IMR-90 (cell line): Measurements from ENCODE around the gene KBTBD4. TPM values are rescaled to one million over a fixed set of nuclear protein-coding genes. Genes with fewer than 3 reads are reported as not detected.
A peak's percentile ranks its signal among the peaks of the same experiment; 100 is the strongest.

Experiments used
- ATAC-seq: fragments of 200-7000 bp; cut with Tn5 transposase; 2 replicates; pipeline ENCODE4 v1.9.1; 2020; ENCODE audit warnings: low read depth, mild to moderate bottlenecking, moderate library complexity
- BruUV-seq: library from RNA; stranded (reverse); fragments of 400-500 nt; replicated peaks from 2 replicates; lab custom pipeline; 2021; lab: Mats Ljungman, UMichigan
- CTCF ChIA-PET: fragments of 300-600 bp; formaldehyde crosslinking; extraction: SDS; loops from one replicate; lab custom pipeline; 2021; ENCODE audit warnings: antibody characterized with exemption; lab: Yijun Ruan, JAX
- POLR2A ChIA-PET: fragments of 300-600 bp; sonication (Branson Sonifier 250); formaldehyde crosslinking; loops from one replicate; lab custom pipeline; 2022; ENCODE audit warnings: antibody characterized with exemption; ENCODE audit not compliant: unreplicated experiment; lab: Charles Lee
- DNase-seq: peaks from one replicate; pipeline ENCODE4 v3.0.0; 2013
- H2AFZ ChIP-seq: replicated peaks from 2 replicates; pipeline ENCODE3; 2013; ENCODE audit warnings: low read length, mild to moderate bottlenecking; ENCODE audit not compliant: poor library complexity
- H2AK5ac ChIP-seq: 2 replicates; pipeline ENCODE4 v1.6.1; 2013; ENCODE audit warnings: low read depth, low read length, inconsistent platforms
- H2AK9ac ChIP-seq: replicated peaks from 2 replicates; pipeline ENCODE3; 2013; ENCODE audit warnings: mild to moderate bottlenecking, low read depth, low read length, moderate library complexity; ENCODE audit not compliant: poor library complexity
- H2BK120ac ChIP-seq: 2 replicates; pipeline ENCODE4 v1.6.1; 2013; ENCODE audit warnings: low read depth, low read length, inconsistent platforms
- H2BK15ac ChIP-seq: 3 replicates; pipeline ENCODE4 v1.6.1; 2013; ENCODE audit warnings: low read depth, low read length, inconsistent platforms
- H2BK20ac ChIP-seq: 2 replicates; pipeline ENCODE4 v1.6.1; 2013; ENCODE audit warnings: low read depth, mild to moderate bottlenecking, inconsistent platforms, low read length, moderate library complexity
- H2BK5ac ChIP-seq: 2 replicates; pipeline ENCODE4 v1.6.1; 2013; ENCODE audit warnings: mild to moderate bottlenecking, low read depth, low read length, inconsistent platforms; ENCODE audit not compliant: poor library complexity, severe bottlenecking
- H3K14ac ChIP-seq: replicated peaks from 2 replicates; pipeline ENCODE4 v1.6.1; 2013; ENCODE audit warnings: low read depth, low read length, inconsistent platforms
- H3K18ac ChIP-seq: 2 replicates; pipeline ENCODE4 v1.6.1; 2013; ENCODE audit warnings: low read depth, low read length, control low read depth
- H3K23ac ChIP-seq: 2 replicates; pipeline ENCODE4 v1.6.1; 2013; ENCODE audit warnings: low read depth, low read length, inconsistent platforms
- H3K27ac ChIP-seq: 2 replicates; pipeline ENCODE4 v1.5.1; 2013; ENCODE audit warnings: mild to moderate bottlenecking, control low read depth, low read length; ENCODE audit not compliant: insufficient read depth
- H3K27me3 ChIP-seq: 2 replicates; pipeline ENCODE4 v1.6.1; 2013; ENCODE audit warnings: low read length; ENCODE audit not compliant: control insufficient read depth, insufficient read depth
- H3K36me3 ChIP-seq: 2 replicates; pipeline ENCODE4 v1.6.1; 2013; ENCODE audit warnings: low read length, mixed read lengths; ENCODE audit not compliant: control insufficient read depth, insufficient read depth
- H3K4ac ChIP-seq: 2 replicates; pipeline ENCODE4 v1.6.1; 2013; ENCODE audit warnings: low read depth, low read length, inconsistent platforms
- H3K4me1 ChIP-seq: 2 replicates; pipeline ENCODE4 v1.6.1; 2013; ENCODE audit warnings: low read length, mixed read lengths; ENCODE audit not compliant: control insufficient read depth, insufficient read depth
- H3K4me2 ChIP-seq: 2 replicates; pipeline ENCODE4 v1.6.1; 2013; ENCODE audit warnings: low read depth, mild to moderate bottlenecking, control low read depth, low read length, moderate library complexity
- H3K4me3 ChIP-seq: 2 replicates; pipeline ENCODE4 v1.5.1; 2013; ENCODE audit warnings: low read depth, mild to moderate bottlenecking, control low read depth, low read length, moderate library complexity; ENCODE audit not compliant: insufficient read depth
- H3K56ac ChIP-seq: 2 replicates; pipeline ENCODE4 v1.6.1; 2013; ENCODE audit warnings: low read length, inconsistent platforms; ENCODE audit not compliant: insufficient read depth; ENCODE audit errors: extremely low read depth
- H3K79me1 ChIP-seq, 2 experiments: 2 replicates each; pipeline ENCODE4 v1.6.1; 2013; ENCODE audit warnings: low read length in 2 of 2, inconsistent platforms in 1 of 2, low read depth in 1 of 2
- H3K9ac ChIP-seq: 2 replicates; pipeline ENCODE4 v1.6.1; 2013; ENCODE audit warnings: low read depth, low read length, control low read depth
- H3K9me1 ChIP-seq: 2 replicates; pipeline ENCODE4 v1.6.1; 2013; ENCODE audit warnings: low read length, inconsistent platforms; ENCODE audit not compliant: insufficient read depth
- H3K9me3 ChIP-seq: 2 replicates; pipeline ENCODE4 v1.6.1; 2013; ENCODE audit warnings: low read length; ENCODE audit not compliant: control insufficient read depth, insufficient read depth
- H4K20me1 ChIP-seq: 2 replicates; pipeline ENCODE4 v1.6.1; 2013; ENCODE audit warnings: low read length, inconsistent platforms; ENCODE audit not compliant: insufficient read depth
- H4K5ac ChIP-seq: 2 replicates; pipeline ENCODE4 v1.6.1; 2013; ENCODE audit warnings: mild to moderate bottlenecking, low read depth, low read length, control low read depth
- H4K8ac ChIP-seq, 2 experiments: 2 replicates each; pipeline ENCODE4 v1.6.1; 2013; ENCODE audit warnings: low read depth in 2 of 2, low read length in 2 of 2, control low read depth in 1 of 2, inconsistent platforms in 1 of 2
- H4K91ac ChIP-seq: 2 replicates; pipeline ENCODE4 v1.6.1; 2013; ENCODE audit warnings: low read depth, low read length, inconsistent platforms; ENCODE audit not compliant: insufficient read depth
- BHLHE40 ChIP-seq: fragments of 150-350 bp; IDR thresholded peaks from 2 replicates; pipeline ENCODE4 v1.6.1; 2016; ENCODE audit warnings: mild to moderate bottlenecking, low read depth, low read length
- CEBPB ChIP-seq: IDR thresholded peaks from 2 replicates; pipeline ENCODE4 v1.6.1; 2012; ENCODE audit warnings: low read depth, low read length, improper control_type of control experiment
- CHD1 ChIP-seq: IDR thresholded peaks from 2 replicates; pipeline ENCODE4 v1.6.1; 2012; ENCODE audit warnings: low read depth, low read length, improper control_type of control experiment
- CTCF ChIP-seq: conservative IDR thresholded peaks from 2 replicates; pipeline ENCODE4 v1.5.1; 2012; ENCODE audit warnings: mild to moderate bottlenecking, low read depth, low read length, improper control_type of control experiment
- ELK1 ChIP-seq: fragments of 150-350 bp; IDR thresholded peaks from 2 replicates; pipeline ENCODE4 v1.6.1; 2016; ENCODE audit warnings: low read depth, mild to moderate bottlenecking, low read length, moderate library complexity, borderline replicate concordance
- FOS ChIP-seq: fragments of 150-350 bp; IDR thresholded peaks from 2 replicates; pipeline ENCODE4 v1.6.1; 2016; ENCODE audit warnings: low read depth, low read length
- MAFK ChIP-seq: IDR thresholded peaks from 2 replicates; pipeline ENCODE4 v1.6.1; 2012; ENCODE audit warnings: low read depth, low read length, improper control_type of control experiment
- MAZ ChIP-seq: IDR thresholded peaks from 2 replicates; pipeline ENCODE4 v1.6.1; 2012; ENCODE audit warnings: low read depth, mild to moderate bottlenecking, low read length, improper control_type of control experiment, moderate library complexity, borderline replicate concordance
- MXI1 ChIP-seq: IDR thresholded peaks from 2 replicates; pipeline ENCODE4 v1.6.1; 2012; ENCODE audit warnings: low read depth, mild to moderate bottlenecking, low read length, moderate library complexity, borderline replicate concordance
- NFE2L2 ChIP-seq: fragments of 150-350 bp; IDR thresholded peaks from 2 replicates; pipeline ENCODE4 v1.6.1; 2016; ENCODE audit warnings: low read depth, mild to moderate bottlenecking, low read length
- POLR2A ChIP-seq: IDR thresholded peaks from 2 replicates; pipeline ENCODE4 v1.6.1; 2012; ENCODE audit warnings: mild to moderate bottlenecking, low read depth, low read length
- RAD21 ChIP-seq: IDR thresholded peaks from 2 replicates; pipeline ENCODE4 v1.6.1; 2012; ENCODE audit warnings: low read length, improper control_type of control experiment
- RCOR1 ChIP-seq: IDR thresholded peaks from 2 replicates; pipeline ENCODE4 v1.6.1; 2012; ENCODE audit warnings: mild to moderate bottlenecking, low read length, improper control_type of control experiment; ENCODE audit not compliant: insufficient replicate concordance
- RFX5 ChIP-seq: IDR thresholded peaks from 2 replicates; pipeline ENCODE4 v1.8.0; 2012; ENCODE audit warnings: low read depth, mild to moderate bottlenecking, low read length, moderate library complexity
- SMC3 ChIP-seq: fragments of 150-350 bp; IDR thresholded peaks from 2 replicates; pipeline ENCODE4 v1.6.1; 2016; ENCODE audit warnings: low read depth, mild to moderate bottlenecking, antibody characterized with exemption, low read length, moderate library complexity
- WGBS, 2 experiments: methylation state at CpG; one replicate each; pipeline versions ENCODE4 v1.1.5 to v1.1.7; 2013; ENCODE audit warnings: missing lambda C conversion rate in 2 of 2; ENCODE audit not compliant: insufficient read length in 1 of 2; ENCODE audit errors: extremely low coverage in 2 of 2; 5-methylcytosine and 5-hydroxymethylcytosine counted together
- dilution Hi-C: fragments of 300-500 bp; cut with HindIII; formaldehyde crosslinking; loops from one replicate; pipeline ENCODE4 v1.14.3; 2018; ENCODE audit warnings: low sequenced_read_pairs; ENCODE audit not compliant: unreplicated experiment
- in situ Hi-C: fragments of 300-500 bp; cut with MboI; formaldehyde crosslinking; loops from 3 replicates; pipeline ENCODE4 v1.14.3; 2019; ENCODE audit warnings: low sequenced_read_pairs, inconsistent platforms, mixed read lengths
- intact Hi-C: fragments of 100-400 bp; cut with micrococcal nuclease; formaldehyde crosslinking; loops from 2 replicates; pipeline ENCODE4 v1.10.0; 2022
- polyA plus RNA-seq, 3 experiments: library from polyadenylated mRNA; depleted of rRNA; stranded (reverse); fragments of >200 nt; gene quantifications; 2 replicates each; pipeline ENCODE4 v1.2.3, GENCODE V29; 2012; ENCODE audit warnings: low replicate concordance in 1 of 3
- total RNA-seq: library from RNA; depleted of rRNA; stranded (reverse); fragments of >200 nt; gene quantifications from 2 replicates; pipeline ENCODE4 v1.2.3, GENCODE V29; 2012
- TF ChIP-seq, protein P1 (sequence below): fragments of 150-350 bp; IDR thresholded peaks from 2 replicates; pipeline ENCODE4 v1.6.1; 2017; ENCODE audit warnings: mild to moderate bottlenecking, antibody characterized with exemption, low read length, low read depth

Gene KBTBD4
- total and polyA plus RNA-seq, 2 of the 4 experiments (the other 2 are of a cell fraction): 14.9 to 41.6 TPM

DNA sequence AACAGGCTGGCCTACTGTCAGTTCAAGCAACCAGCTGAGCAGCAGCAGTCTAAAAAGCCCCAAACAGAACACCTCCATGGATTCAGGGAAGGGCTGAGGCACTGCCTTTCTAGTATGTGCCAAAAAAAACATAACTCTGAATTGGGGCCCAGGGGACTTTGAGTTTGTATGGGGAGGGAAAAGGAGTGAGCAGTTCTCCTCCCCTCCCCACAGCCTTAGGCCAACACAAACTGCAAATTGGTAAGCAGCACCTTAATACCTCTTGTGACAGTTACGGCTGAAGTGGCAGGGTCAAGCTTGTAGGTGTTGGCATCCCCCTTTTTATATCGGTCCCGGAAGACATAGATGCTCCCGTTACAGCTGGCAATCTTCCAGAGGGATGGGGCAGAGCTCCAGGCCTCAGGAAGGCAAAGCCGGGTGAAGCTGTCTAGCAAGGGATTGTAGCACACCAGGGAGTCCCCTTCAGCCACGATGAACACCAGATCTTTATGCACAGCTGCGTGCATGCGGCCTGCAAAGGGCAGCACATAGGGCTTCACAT, 6.0 kb downstream of the KBTBD4 start:
- Histone ChIP-seq H3K9me1 (peaks cover 14% of the 10 kb centered on the region), H3K18ac (no peak overlapping the region), H4K91ac (no peak overlapping the region), H3K27me3 (no peaks in the 10 kb centered on the region), H3K56ac (no peak overlapping the region), H2BK20ac (peak overlapping the region; percentile 55; the same call in 1 of the 2 replicates), H3K23ac (no peak overlapping the region), H2AFZ (no peak overlapping the region), H3K4ac (peak overlapping the region; percentile 45), H3K36me3 (peaks cover 32% of the 10 kb centered on the region), H4K20me1 (peaks cover 13% of the 10 kb centered on the region; the same call in 1 of the 2 replicates), H3K9ac (no peak overlapping the region), H3K27ac (peak overlapping the region; percentile 12; the same call in 1 of the 2 replicates), H2BK120ac (no peak overlapping the region; the same call in 1 of the 2 replicates), H2BK5ac (peak overlapping the region; percentile 80), H3K4me2 (no peak overlapping the region), H2AK9ac (peak overlapping the region; percentile 67), H2AK5ac (peak overlapping the region; percentile 70; the same call in 1 of the 2 replicates), H3K14ac (no peak overlapping the region), H3K4me1 (peaks cover 12% of the 10 kb centered on the region), H4K5ac (no peak overlapping the region), H2BK15ac (no peak overlapping the region; the same call in 2 of the 3 replicates), H3K4me3 (no peak overlapping the region), H3K79me1 (peaks cover 35 to 57% of the 10 kb centered on the region in 2 experiments), H3K9me3 (no peaks in the 10 kb centered on the region), H4K8ac (no peak overlapping the region)
- intact Hi-C loops (no loop called here), dilution Hi-C loops (no loop called here), in situ Hi-C loops (no loop called here)
- CTCF ChIA-PET: no interaction called here
- DNase-seq (no peak), ATAC-seq (no peak; the same call in 1 of the 2 replicates)
- WGBS, 2 experiments: 48% methylated on average over 3 of the region's 8 CpGs; no CpG with 5 or more reads in 1 of the 2 experiments
- TF ChIP-seq ELK1 (no peak), MXI1 (no peak), CHD1 (no peak), CEBPB (no peak), CTCF (no peak), RFX5 (no peak), NFE2L2 (no peak), FOS (no peak), RAD21 (no peak), MAFK (no peak), RCOR1 (no peak), SMC3 (no peak), MAZ (no peak), BHLHE40 (no peak), POLR2A (no peak)
- TF ChIP-seq, protein P1, sequence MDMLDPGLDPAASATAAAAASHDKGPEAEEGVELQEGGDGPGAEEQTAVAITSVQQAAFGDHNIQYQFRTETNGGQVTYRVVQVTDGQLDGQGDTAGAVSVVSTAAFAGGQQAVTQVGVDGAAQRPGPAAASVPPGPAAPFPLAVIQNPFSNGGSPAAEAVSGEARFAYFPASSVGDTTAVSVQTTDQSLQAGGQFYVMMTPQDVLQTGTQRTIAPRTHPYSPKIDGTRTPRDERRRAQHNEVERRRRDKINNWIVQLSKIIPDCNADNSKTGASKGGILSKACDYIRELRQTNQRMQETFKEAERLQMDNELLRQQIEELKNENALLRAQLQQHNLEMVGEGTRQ: no peak
- BruUV-seq: no TSS peak
- POLR2A ChIA-PET: no interaction called here
